Brain microvascular endothelial cell (primary cell): Measurements from ENCODE around the gene BOK.
"Not testable (repeated sequence)": the region's sequence is repeated elsewhere in the genome, so short reads cannot be mapped to it uniquely, and the experiment has no call there.

Experiments used
- DNase-seq: peaks from one replicate; pipeline ENCODE4 v3.0.0-alpha.2; 2020
- H3K27ac ChIP-seq: fragments of 250-450 bp; sonication (Bioruptor Pico); 2 replicates; pipeline ENCODE4 v1.5.1; 2020; ENCODE audit warnings: mild to moderate bottlenecking, moderate library complexity
- H3K27me3 ChIP-seq: fragments of 250-450 bp; sonication (Bioruptor Pico); replicated peaks from 2 replicates; pipeline ENCODE4 v1.5.1; 2020; ENCODE audit warnings: mild to moderate bottlenecking
- H3K36me3 ChIP-seq: fragments of 250-450 bp; sonication (Bioruptor Pico); replicated peaks from 2 replicates; pipeline ENCODE4 v1.5.1; 2020; ENCODE audit warnings: mild to moderate bottlenecking
- H3K4me3 ChIP-seq: 2 replicates; pipeline ENCODE4 v1.5.1; 2011; ENCODE audit warnings: low read depth, mild to moderate bottlenecking, control low read depth, low read length, moderate library complexity
- CTCF ChIP-seq: IDR thresholded peaks from 2 replicates; pipeline ENCODE4 v1.5.1; 2011; ENCODE audit warnings: low read depth, mild to moderate bottlenecking, moderate library complexity, low read length, control low read depth, inconsistent platforms; ENCODE audit errors: missing control alignments
- in situ Hi-C: cut with HindIII; loops from 2 replicates; pipeline ENCODE4 v1.10.0; 2017; ENCODE audit warnings: low sequenced_read_pairs, low pct_ligation_motif_present

BOK gene

GRCh38 chr2:241566468-241566867 is 7.9 kb downstream of the BOK start:
- Histone ChIP-seq H3K27me3 (no peaks in the 10 kb centered on the region), H3K4me3 (no peak overlapping the region), H3K27ac (no peak overlapping the region), H3K36me3 (peaks cover 12% of the 10 kb centered on the region)
- in situ Hi-C loops = no loop called here
- DNase-seq = no peak
- TF ChIP-seq CTCF = no peak

GRCh38 chr2:241567266-241567665 is 8.7 kb downstream of the BOK start:
- not testable (repeated sequence) for DNase-seq

DNA sequence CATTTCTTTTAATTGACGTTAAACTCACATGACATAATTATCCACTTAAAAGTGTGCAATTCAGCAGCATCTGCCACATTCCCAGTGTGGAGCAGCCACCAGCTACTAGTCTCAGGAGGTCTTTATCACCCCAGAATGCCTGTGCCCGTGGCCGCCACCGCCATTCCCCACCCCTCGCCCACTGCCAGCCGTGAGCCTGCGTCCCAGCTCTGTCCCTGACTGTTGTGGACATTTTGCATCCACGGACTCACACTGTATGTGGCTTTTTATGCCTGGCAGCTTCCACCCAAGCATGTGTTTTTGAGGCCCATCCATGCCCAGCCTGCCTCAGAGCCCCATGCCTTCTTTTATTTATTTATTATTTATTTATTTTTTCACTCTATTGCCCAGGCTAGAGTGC is 9.2 kb downstream of the BOK start:
- in situ Hi-C loops = no loop called here
- H3K27me3 ChIP-seq = no peaks in the 10 kb centered on the region
- no peak overlapping the region for H3K4me3 ChIP-seq
- TF ChIP-seq CTCF = no peak
- no peak for DNase-seq
- H3K27ac ChIP-seq = no peak overlapping the region
- H3K36me3 ChIP-seq = peaks cover 7% of the 10 kb centered on the region

More at GRCh38 chr2:241567266-241567665, 8.7 kb downstream of the BOK start:
- peaks cover 12% of the 10 kb centered on the region for H3K36me3 ChIP-seq
- H3K27me3 ChIP-seq, H3K4me3 ChIP-seq, in situ Hi-C loops, H3K27ac ChIP-seq: not testable (repeated sequence)

GRCh38 chr2:241568726-241569125 is 10.2 kb downstream of the BOK start:
- no peaks in the 10 kb centered on the region for H3K27me3 ChIP-seq
- in situ Hi-C loops = no loop called here
- DNase-seq = no peak
- peaks cover 2% of the 10 kb centered on the region for H3K36me3 ChIP-seq
- no peak overlapping the region for H3K4me3 ChIP-seq
- no peak for TF ChIP-seq CTCF
- no peak overlapping the region for H3K27ac ChIP-seq

- in situ Hi-C loops = no loop called here
- Histone ChIP-seq H3K4me3 (no peak overlapping the region), H3K27ac (no peak overlapping the region), H3K27me3 (no peaks in the 10 kb centered on the region), H3K36me3 (peaks cover 2% of the 10 kb centered on the region)
- no peak for DNase-seq
- TF ChIP-seq CTCF = no peak
Measured at GRCh38 chr2:241569831-241570281, 11.3 kb downstream of the BOK start.

DNA sequence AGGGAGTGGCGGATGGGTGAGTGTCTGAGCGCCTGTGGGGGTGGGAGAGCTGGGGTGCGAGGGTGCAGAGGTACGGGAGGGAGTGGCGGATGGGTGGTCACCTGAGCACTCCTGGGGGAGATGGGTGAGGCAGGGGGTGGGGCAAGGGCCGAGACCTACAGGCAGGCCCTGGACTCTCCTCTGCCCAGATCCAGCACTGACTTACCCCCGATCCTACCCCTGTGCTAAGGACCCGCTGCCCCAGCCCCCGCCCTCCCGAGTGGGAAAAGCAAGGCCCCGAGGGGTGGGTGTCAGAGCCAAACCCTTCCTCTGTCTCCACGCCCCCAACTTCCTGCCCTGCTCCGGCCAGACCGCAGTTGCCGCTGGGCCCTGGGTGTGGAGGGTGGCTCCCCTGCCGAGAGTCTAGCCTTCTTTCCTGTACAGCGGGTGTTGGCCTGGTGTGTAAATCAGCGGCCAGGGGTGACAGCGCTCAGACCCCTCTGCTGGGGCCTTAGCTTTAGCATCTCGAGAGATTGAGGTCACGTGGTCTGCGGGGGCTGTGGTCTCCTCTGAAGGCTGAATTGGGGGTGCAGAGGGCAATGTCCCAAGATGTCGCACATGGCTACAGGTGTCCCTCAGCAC is 12.5 kb downstream of the BOK start:
- H3K36me3 ChIP-seq = peaks cover 2% of the 10 kb centered on the region
- TF ChIP-seq CTCF = no peak

More for the DNA sequence above, 12.5 kb downstream of the BOK start:
- in situ Hi-C loops = no loop called here
- Histone ChIP-seq H3K4me3 (no peak overlapping the region), H3K27ac (no peak overlapping the region), H3K27me3 (no peaks in the 10 kb centered on the region)
- no peak for DNase-seq
